ENCODE results near the gene ZNF195. TPM values are rescaled to one million over a fixed set of nuclear protein-coding genes. Genes with fewer than 3 reads are reported as not detected.
"Not testable (repeated sequence)": the region's sequence is repeated elsewhere in the genome, so short reads cannot be mapped to it uniquely, and the experiment has no call there.

The ZNF195 gene
- total and polyA plus RNA-seq, 12 donors: 6.4 to 14.2 (median 11.1) TPM

DNA sequence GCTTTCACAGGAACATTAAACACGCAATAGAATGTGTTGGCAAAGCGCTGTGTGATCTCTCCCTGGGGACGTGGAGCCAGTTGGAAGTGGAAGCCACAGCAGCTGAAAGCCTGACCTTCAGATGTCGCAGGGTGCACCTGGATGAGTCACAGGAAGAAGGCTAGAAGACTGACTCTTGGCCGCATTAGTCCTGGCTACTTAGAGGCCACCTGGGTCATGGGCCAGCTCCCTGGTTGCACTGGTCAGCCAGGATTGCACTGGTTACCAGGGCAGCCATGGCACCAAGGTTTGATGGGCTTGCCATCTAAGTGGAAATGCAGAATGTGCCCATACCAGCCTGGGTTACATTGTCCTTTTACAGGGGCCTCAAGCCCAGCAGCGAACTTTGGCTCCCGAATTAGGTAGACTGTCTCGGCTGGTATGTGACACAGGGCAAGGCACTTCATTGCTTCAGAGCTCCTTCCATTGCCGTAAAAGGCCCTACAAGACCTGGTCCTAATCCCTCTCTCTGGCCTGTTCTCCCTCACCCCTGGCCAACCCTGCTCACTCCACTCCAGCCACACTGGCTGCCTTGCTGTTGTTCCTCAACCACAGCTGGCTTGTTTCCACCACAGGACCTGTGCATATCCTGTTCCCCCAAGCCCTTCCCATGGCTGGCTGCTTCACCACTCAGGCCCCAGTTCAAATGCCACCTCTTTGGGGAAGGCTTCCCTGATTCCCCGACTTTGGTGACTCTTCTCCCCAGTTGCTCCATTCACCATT, 41.5 kb upstream of the ZNF195 start:
- not testable (repeated sequence) for ATAC-seq, H3K9me3 ChIP-seq

DNA sequence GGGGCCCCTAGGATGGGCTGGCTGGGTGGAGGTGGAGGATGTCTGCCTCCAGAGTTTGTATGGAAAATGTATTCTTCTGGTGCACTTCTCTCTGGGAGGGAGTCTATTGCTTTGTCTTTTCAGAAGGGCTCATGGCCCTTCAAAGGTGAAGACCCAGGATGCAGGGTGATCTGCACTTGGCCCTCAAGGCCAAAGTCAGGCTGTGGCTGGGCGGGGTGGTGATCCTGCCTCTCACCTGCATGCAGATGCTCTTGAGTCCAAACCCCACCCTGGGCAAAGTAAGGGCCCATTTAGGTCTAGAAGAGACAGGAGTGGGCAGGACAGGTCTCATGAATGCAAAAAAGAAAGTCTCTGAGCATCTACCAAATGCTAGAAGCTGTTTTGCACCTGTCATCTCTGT, 40.5 kb upstream of the ZNF195 start:
- H3K27me3 ChIP-seq; ATAC-seq; H3K4me3 ChIP-seq; DNase-seq; intact Hi-C loops (cut with DNase I); H3K9me3 ChIP-seq; H3K27ac ChIP-seq; H3K36me3 ChIP-seq: not testable (repeated sequence)
- peaks cover 0 to 15% (median 6%) of the 10 kb centered on the region in 9 donors for H3K4me1 ChIP-seq
- 93 to 96% methylated on average over 1 of the region's 1 CpG for WGBS, 2 donors

More for the DNA sequence above, 41.5 kb upstream of the ZNF195 start:
- H3K27me3 ChIP-seq; H3K27ac ChIP-seq; intact Hi-C loops (cut with DNase I); H3K4me3 ChIP-seq; H3K36me3 ChIP-seq; DNase-seq: not testable (repeated sequence)
- 65 to 66% methylated on average over 8 to 10 of the region's 10 CpGs for WGBS, 2 donors
- peaks cover 0 to 15% (median 6%) of the 10 kb centered on the region in 9 donors for H3K4me1 ChIP-seq

- H3K27me3 ChIP-seq; H3K4me1 ChIP-seq; intact Hi-C loops (cut with DNase I); ATAC-seq; H3K4me3 ChIP-seq; H3K9me3 ChIP-seq; H3K27ac ChIP-seq; H3K36me3 ChIP-seq: not testable (repeated sequence)
- TF ChIP-seq, protein P1, sequence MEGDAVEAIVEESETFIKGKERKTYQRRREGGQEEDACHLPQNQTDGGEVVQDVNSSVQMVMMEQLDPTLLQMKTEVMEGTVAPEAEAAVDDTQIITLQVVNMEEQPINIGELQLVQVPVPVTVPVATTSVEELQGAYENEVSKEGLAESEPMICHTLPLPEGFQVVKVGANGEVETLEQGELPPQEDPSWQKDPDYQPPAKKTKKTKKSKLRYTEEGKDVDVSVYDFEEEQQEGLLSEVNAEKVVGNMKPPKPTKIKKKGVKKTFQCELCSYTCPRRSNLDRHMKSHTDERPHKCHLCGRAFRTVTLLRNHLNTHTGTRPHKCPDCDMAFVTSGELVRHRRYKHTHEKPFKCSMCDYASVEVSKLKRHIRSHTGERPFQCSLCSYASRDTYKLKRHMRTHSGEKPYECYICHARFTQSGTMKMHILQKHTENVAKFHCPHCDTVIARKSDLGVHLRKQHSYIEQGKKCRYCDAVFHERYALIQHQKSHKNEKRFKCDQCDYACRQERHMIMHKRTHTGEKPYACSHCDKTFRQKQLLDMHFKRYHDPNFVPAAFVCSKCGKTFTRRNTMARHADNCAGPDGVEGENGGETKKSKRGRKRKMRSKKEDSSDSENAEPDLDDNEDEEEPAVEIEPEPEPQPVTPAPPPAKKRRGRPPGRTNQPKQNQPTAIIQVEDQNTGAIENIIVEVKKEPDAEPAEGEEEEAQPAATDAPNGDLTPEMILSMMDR (IDR thresholded peaks at IDR 0.05): peak; percentile 12 to 59 (median 51)
- WGBS, 2 donors: 65 to 68% methylated on average over 3 to 4 of the region's 4 CpGs
- peak in 1 of 2 donors; percentile 24 for DNase-seq
These were observed 38.1 kb upstream of the ZNF195 start for GRCh38 chr11:3417047-3417446.

DNA sequence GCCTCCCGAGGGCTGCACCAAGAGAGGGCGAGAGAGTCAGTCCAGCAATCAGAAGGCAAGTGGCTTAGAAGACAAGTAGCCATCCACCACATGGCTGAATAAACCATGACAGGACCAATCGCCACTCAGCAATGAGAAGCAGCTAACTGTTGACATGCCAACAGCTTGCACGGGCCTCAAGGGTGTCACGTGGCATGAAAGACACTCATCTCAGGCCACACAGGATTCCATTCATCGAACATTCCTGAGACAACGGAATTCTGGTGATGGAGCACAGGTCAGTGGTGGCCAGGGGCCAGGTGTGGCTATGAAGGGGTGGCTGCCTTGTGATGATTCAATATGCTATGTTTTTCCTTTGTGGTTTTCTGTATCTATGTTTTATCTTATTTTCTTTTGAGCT, 36.4 kb upstream of the ZNF195 start:
- H3K4me1 ChIP-seq; H3K27me3 ChIP-seq; DNase-seq; H3K9me3 ChIP-seq; H3K36me3 ChIP-seq; intact Hi-C loops (cut with DNase I); ATAC-seq; H3K4me3 ChIP-seq; H3K27ac ChIP-seq: not testable (repeated sequence)
- WGBS, 2 donors: 75 to 84% methylated on average over 6 to 7 of the region's 7 CpGs

DNA sequence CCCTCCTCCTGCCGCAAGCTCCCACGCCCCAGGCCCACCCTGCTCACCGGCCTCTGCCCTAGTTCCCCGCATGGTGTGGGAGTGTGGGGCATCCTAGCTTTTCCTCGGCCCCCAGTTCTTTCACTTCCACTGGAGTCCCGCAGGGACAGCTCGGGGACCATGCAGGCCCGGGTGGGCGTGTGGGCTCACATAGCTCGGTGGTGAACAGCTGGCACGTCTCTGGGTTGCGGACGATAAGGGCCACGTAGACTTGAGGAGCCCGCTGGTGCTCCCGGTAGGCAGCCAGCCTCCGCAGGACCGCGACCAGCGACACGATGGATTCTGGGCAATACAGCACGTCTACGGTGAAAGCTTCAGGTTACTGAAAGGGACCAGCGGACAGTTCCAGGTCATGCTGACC, 34.7 kb upstream of the ZNF195 start:
- ATAC-seq; H3K36me3 ChIP-seq; H3K27ac ChIP-seq; H3K4me3 ChIP-seq; H3K27me3 ChIP-seq; DNase-seq; H3K9me3 ChIP-seq; H3K4me1 ChIP-seq; intact Hi-C loops (cut with DNase I): not testable (repeated sequence)
- WGBS, 2 donors: 86 to 92% methylated on average over 24 of the region's 24 CpGs

- H3K27ac ChIP-seq: no peak overlapping the region
- H3K4me1 ChIP-seq: peaks cover 0 to 6% (median 0%) of the 10 kb centered on the region in 9 donors
- intact Hi-C loops (cut with DNase I): no loop called here
- no peak for DNase-seq
- TF ChIP-seq, protein P1 (IDR thresholded peaks at IDR 0.05): no peak
- 81 to 87% methylated on average over 15 of the region's 15 CpGs for WGBS, 2 donors
- no peaks in the 10 kb centered on the region for H3K27me3 ChIP-seq
- no peaks in the 10 kb centered on the region for H3K36me3 ChIP-seq
- no peaks in the 10 kb centered on the region for H3K9me3 ChIP-seq
- H3K4me3 ChIP-seq: no peak overlapping the region
- no peak for ATAC-seq
These were observed 33.9 kb upstream of the ZNF195 start for GRCh38 chr11:3412837-3413236.
